Stimulated activated CD4-positive, alpha-beta T cell treated with anti-CD3 and anti-CD28 coated beads, Interleukin-12 subunit alpha, Interleukin-12 subunit beta, amount 100 ng/mL, for 4 hours (primary cell): ENCODE data around the gene CMTM6.
"Not testable (repeated sequence)": the region's sequence is repeated elsewhere in the genome, so short reads cannot be mapped to it uniquely, and the experiment has no call there.

Experiments
- DNase-seq: peaks from one replicate; pipeline ENCODE4 v3.0.0-alpha.2; 2020

CMTM6 gene

GRCh38 chr3:32463415-32463814 is 39.2 kb downstream of the CMTM6 start:
- DNase-seq: not testable (repeated sequence)

- DNase-seq: not testable (repeated sequence)
Observed at GRCh38 chr3:32462191-32462986, 40.3 kb downstream of the CMTM6 start.

GRCh38 chr3:32460817-32461496 is 41.7 kb downstream of the CMTM6 start:
- not testable (repeated sequence) for DNase-seq

- no peak for DNase-seq
Observed at GRCh38 chr3:32460031-32460749, 42.5 kb downstream of the CMTM6 start.

GRCh38 chr3:32459450-32459849 is 43.2 kb downstream of the CMTM6 start:
- DNase-seq: no peak

GRCh38 chr3:32457971-32458471 is 44.6 kb downstream of the CMTM6 start:
- no peak for DNase-seq

GRCh38 chr3:32456429-32457130 is 46.1 kb downstream of the CMTM6 start:
- no peak for DNase-seq

- DNase-seq: no peak
Observed at GRCh38 chr3:32455609-32456428, 46.8 kb downstream of the CMTM6 start.

- no peak for DNase-seq
Observed at GRCh38 chr3:32454731-32455608, 47.7 kb downstream of the CMTM6 start.

GRCh38 chr3:32454111-32454510 is 48.5 kb downstream of the CMTM6 start:
- DNase-seq: no peak

- DNase-seq: no peak
Observed at GRCh38 chr3:32453346-32453745, 49.3 kb downstream of the CMTM6 start.

- DNase-seq: no peak
Observed at GRCh38 chr3:32452009-32452408, 50.6 kb downstream of the CMTM6 start.

GRCh38 chr3:32450992-32451659 is 51.5 kb downstream of the CMTM6 start:
- DNase-seq: no peak

GRCh38 chr3:32450426-32450825 is 52.2 kb downstream of the CMTM6 start:
- no peak for DNase-seq

GRCh38 chr3:32449691-32450090 is 53.0 kb downstream of the CMTM6 start:
- DNase-seq: no peak

- no peak for DNase-seq
Observed at GRCh38 chr3:32448686-32449474, 53.8 kb downstream of the CMTM6 start.

GRCh38 chr3:32447865-32448400 is 54.7 kb downstream of the CMTM6 start:
- DNase-seq: no peak

- no peak for DNase-seq
Observed at GRCh38 chr3:32443478-32443877, 59.2 kb downstream of the CMTM6 start.

GRCh38 chr3:32442766-32443165 is 59.9 kb downstream of the CMTM6 start:
- DNase-seq: no peak
